Measurements from ENCODE around the gene MYZAP.

Gene MYZAP

DNA sequence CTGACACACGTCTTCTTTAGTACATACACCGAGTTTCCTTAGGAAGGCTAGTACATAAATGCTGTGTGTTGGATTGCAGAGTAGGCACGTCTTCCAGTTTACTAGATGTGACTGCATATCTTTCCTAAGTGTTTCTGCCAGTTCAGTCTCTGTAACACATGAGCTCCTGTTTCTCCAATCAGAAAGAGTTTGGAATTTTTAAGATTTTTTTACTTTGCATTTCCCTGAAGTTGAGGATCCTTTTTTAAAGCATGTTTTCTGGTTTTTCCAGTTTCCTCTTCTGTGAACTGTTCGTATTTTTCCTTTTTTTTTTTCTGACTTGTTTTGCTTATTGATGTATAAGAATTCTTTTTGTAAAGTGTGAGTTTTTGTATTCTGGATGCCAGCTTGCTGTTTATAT lies 107.3 kb downstream of the MYZAP start:
- DNase-seq (ENCODE audit: low spot score), result no peak

DNA sequence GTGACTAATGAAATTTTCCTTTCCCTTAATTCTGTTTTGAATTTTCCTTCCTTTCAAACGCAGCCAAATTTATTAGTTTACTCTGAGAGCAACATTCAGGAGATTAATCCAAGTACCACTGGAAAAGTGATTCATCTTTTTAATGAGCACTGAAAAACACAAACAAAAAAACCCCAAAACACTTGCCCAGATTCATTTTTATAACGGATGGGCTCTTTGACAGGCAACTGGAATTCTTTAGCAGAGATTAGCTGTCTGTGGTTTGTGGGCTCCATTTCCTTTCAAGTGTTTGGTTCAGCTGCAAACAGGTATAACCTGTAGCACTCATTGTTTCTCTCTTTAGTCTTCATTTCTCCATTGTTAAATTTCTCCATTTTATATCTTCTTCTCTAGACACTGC lies 111.7 kb downstream of the MYZAP start:
- no peak for DNase-seq (ENCODE audit: low spot score)

DNA sequence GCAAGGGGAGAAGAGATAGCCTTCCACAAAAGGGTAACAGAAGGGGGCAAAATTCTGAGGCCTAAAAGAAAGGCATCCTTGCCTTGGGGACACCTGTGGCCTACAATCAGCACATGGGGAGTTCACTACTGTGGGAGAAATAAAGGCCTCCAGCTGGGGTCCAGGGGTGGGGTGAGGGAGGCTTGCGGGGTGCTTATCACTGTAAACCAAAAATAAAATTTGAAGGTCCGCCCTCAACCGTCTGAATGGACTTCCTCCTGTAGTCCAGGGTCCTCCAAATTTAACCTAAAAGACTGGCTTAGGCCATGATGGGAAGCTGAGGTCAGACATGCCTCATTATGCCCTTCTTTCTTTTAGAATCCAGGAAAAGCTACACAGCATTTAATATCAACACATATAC lies 112.7 kb downstream of the MYZAP start:
- no peak for DNase-seq (ENCODE audit: low spot score)

DNA sequence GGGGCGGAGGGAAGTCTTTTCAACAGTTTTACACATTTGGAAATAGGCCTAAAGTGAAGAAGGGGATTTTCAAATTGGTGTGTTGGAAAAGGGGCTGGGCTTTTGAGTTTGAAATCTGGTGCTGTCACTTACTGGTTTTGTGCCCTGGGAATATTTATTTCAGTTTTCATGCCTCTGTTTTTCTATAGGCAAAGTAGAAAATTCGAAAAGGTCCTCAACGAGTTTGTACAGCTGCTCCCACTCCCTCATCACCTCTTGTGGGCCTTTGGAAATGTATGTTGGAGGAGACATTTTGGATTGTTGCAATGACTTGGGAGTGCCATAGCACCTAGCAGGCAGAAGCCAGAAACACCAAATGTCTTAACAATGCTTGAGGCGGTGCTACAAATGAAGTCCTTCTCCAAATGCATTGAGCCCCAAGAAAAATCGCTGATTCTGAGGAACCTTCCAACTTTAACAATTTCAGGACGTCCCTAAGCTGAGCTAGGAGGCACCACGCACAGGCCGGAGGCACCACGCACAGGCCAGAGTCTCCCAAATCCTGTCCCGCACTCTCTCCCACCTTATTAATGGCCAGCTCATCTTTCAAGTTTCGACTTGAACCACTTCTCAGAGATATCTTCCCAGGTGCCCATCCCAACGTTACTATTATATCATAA lies 114.2 kb downstream of the MYZAP start:
- DNase-seq (ENCODE audit: low spot score), result no peak

DNA sequence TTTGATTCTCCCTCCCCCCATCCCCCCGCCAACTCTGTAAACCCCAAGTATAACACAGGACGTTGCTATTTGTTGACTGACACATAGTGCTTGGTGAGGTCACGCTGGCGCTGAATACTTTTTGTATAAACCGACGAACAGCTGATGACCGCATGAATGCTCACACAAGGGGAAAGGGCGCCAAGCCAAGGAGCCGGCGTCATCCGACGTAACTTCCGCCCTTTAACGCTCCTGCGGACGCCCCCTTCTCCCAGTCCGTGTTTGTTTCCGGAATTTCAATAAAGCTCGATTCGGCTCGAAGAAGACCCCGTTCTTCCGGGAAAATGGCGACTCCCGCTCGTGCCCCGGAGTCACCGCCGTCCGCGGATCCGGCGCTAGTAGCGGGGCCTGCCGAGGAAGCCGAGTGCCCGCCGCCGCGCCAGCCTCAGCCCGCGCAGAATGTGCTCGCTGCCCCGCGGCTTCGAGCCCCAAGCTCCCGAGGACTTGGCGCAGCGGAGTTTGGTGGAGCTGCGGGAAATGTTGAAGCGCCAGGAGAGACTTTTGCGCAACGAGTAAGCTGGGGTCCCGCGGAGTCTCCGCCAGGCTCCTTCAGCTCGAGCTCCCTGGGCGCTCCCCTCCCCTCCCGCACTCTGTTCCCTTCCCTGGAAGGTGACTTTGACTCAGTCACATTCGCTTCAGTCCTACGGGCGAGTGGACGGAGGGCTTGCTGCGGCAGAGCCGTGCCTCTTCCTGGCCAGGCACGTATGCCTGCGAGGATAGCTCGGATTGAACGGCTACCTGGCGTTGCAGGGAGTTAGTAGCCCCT lies 114.9 kb downstream of the MYZAP start, which contains the start of gene POLR2M:
POLR2M (plus strand) TSS at position 310 of the 805 bp plus-strand sequence; CDS start at position 439, 129 bp downstream.
- peak; percentile 96 for DNase-seq (ENCODE audit: low spot score)

DNA sequence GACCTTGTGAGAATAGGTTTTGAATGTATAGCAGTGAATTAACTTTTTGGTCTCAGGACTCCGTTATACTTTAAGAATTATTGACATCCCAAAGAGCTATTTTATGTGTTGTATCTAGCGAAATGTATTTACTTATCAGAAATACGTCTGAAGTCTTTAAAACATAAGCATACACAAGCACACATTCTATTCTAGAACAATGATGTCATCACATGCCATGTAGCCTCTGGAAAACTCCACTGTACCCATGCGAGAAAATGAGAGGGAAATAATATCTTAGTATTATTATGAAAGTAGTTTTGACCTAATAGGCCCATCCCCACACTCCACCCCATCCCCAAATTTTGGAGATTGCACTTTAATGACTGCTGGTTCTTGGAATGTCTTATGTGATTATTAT lies 116.3 kb downstream of the MYZAP start:
- DNase-seq (ENCODE audit: low spot score), result no peak

DNA sequence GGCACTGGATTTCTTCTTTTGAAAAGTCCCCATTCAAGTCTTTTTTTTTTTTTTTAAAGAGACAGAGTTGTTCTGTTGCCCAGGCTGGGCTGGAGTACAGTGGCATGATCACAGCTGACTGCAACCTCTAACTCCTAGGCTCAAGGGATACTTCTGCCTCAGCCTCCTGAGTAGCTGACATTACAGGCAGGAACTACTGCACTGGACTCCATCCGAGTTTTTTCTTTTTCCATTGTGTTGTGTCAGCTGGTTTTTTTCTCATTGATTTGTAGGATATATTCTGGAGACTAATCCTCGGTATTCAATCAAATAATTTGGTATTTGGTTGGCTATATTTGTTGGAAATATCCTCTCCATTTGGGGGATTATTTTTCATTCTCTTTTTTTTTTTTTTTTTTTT lies 126.6 kb downstream of the MYZAP start:
- no peak for DNase-seq (ENCODE audit: low spot score)

DNA sequence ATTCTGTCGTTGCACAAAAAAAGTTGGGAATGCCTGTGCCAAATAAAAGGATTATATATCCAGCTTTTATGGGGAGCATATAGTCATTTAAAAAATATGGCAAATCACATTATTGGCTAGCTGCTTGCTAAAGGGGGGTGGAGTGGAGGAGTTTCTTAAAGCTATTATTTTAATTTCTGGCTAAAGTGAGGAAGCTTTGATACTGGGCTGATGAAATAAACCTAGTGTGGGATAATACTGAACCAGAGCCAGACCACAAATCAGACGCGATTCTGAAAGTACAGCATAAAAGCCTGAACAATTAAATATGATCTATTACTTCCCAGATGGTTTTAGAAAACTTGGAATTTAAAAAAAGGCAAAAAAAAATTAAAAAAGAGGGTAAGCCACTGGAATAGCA lies 129.2 kb downstream of the MYZAP start:
- DNase-seq (ENCODE audit: low spot score), result no peak

DNA sequence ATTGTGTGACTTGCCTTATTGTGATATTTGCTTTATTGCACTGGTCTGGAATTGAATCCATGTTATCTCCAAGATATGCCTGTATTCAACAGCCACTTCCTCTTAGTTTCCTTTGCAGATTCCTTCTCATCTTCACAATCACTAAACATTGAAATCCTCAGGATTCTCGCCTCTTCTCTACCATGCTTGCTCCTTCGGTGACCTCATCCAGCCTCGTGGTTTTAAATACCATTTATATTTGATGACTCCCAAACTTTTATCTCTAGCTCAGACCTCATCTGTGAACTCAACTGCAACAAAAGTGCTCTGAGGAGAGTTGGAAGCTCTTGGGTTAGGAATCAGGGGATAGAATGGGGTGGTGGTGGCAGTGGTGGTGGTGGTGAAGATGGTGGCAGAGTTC lies 134.7 kb downstream of the MYZAP start:
- no peak for DNase-seq (ENCODE audit: low spot score)

DNA sequence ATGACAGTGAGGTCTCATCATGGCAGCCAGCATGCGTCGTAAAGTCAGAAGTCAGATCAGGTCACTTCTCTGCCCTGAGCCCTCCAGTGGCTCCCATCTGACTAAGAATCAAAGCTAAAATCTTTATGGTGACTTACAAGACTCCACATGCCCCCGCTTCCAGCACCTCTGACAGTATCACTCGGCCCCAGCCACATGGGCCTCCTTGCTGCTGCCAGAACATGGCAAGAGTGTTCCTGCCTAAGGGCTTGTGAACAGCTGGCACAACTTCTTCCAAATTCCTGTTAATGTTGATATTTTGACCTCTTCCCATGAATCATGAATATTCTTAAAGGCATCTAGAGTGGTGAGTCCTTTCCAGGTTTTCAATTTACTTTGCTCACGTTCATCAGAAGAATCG lies 135.3 kb downstream of the MYZAP start:
- no peak for DNase-seq (ENCODE audit: low spot score)

DNA sequence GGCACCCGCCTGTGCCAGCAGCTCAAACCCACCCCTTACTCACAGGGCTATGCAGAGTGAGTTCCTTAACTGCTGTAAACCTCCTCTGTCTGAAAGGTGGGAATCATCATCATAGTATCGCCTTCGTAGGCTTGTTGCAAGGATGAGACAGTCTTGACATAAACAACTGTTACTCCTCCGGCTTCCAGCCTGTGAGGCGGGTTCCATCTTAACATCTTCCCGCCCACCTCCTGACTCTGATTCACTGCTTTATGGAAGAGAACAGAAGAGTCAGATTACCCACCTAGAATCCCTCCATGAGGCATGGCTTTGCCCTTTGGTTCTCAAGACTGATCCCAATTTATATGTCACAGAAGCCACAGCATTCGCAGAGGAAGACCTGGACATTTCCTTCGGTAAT lies 136.7 kb downstream of the MYZAP start:
- no peak for DNase-seq (ENCODE audit: low spot score)

DNA sequence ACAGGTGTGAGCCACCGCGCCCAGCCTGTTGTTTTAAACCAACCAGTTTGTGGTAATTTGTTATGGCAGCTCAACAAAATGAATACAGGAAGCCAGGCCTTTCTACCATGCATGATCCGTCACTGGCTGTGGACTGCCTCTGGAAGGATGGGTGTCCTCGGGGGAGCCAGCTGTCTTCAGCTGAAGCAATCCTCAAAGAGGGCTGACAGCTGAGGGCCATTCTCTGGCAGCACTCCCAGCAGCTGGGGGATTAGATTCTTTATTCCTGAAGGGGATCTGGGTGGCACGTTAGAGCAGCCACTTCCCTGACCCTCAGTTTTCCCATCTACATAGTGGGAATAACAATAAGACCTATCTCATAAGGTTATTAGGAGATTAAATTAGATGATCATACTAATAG lies 139.2 kb downstream of the MYZAP start:
- DNase-seq (ENCODE audit: low spot score), result no peak

DNA sequence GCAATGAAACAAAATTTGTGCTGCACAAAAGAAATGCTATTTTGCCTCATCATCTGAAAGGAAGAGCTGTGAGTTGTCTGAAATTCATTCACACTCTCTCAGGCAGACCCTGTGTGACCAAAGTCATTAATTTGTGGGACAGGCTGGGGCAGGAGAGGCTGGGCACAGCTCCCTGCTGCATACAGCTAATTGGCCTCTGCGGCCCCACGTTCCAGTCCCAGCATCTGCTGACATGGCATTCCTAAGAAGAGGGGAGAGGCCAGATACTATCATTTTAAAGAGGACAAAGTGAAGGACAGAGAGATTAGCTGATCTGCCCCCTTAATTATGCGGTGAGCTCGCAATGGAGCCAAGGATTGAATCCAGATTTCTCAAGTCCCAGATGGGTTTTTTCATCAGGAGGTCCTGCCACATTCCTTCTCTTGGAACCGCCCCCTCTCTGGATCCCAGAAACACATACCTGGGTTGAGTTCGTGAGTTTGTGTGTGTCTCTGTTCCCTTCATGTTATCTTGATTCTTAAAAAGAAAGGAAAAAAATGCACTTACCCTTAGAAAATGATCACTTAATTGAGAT lies 139.9 kb downstream of the MYZAP start:
- DNase-seq (ENCODE audit: low spot score), result no peak

DNA sequence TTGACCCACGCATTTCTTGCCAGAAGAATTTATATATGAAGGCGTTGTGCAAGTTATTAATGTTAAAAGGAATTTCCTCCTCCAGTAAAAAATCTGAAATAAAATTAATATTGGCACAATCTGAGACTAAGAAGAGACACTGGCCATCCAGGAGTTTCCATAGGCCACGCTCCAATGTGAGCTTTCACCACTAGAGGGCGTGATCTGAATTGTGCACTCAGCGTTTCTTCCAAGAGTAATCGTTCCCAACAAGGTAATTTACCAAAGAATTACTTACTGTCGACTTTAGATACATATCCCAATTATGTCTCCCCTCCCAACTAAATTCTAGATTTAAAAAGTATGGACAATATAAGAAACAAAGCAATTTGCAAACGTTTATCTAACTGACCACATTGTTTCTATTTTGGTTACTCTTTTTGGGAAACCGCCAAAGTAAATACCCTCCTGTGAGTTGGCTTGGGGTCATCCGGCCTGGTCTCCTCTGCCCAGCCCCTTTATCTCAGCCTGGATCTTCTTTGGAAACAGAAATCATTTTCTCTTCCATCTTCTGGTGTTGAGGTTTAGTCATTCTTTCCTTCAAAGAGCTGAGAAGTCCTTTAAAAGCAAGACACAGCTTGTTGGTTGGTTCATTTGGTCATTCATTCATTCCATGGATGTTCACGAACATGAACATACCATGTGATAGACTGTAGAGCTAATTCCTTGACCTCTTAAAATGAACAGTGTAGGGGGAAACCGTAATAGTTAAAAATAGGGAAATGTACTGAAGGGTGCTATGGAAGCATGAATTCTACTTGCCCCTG lies 141.0 kb downstream of the MYZAP start:
- DNase-seq (ENCODE audit: low spot score), result peak; percentile 46

DNA sequence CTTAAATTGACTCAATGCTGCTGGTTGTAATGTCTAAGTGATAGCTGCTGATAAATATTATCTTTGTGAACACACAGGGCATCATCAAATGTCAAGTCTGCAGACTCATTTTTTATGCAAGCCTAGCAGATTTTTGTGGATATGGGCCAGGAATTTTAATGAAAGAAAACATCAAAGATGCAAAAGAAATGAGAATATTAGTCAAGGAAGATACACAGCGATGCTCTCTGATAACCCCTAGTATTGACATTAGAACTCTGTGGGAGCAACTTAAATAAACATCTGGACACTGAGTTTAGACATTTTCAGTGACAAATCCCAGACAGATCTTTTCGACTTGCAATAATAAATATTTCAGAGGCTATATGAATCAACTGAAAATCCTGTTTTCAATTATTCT lies 143.2 kb downstream of the MYZAP start:
- no peak for DNase-seq (ENCODE audit: low spot score)
